Rectal smooth muscle tissue (tissue), 1 donor: ENCODE results near the gene RAB22A.

ENCODE experiments used
- H3K27ac ChIP-seq: one replicate; pipeline ENCODE4 v1.7.0; 2013; ENCODE audit warnings: low read depth, low read length, inconsistent platforms
- H3K27me3 ChIP-seq: one replicate; pipeline ENCODE4 v1.7.0; 2013; ENCODE audit warnings: low read length; ENCODE audit not compliant: control insufficient read depth, insufficient read depth
- H3K36me3 ChIP-seq: one replicate; pipeline ENCODE4 v1.7.0; 2013; ENCODE audit warnings: low read length; ENCODE audit not compliant: control insufficient read depth, insufficient read depth
- H3K4me1 ChIP-seq: one replicate; pipeline ENCODE4 v1.7.0; 2013; ENCODE audit warnings: low read length; ENCODE audit not compliant: control insufficient read depth, insufficient read depth
- H3K4me3 ChIP-seq: one replicate; pipeline ENCODE4 v1.7.0; 2013; ENCODE audit warnings: low read length
- H3K9ac ChIP-seq: one replicate; pipeline ENCODE4 v1.7.0; 2013; ENCODE audit warnings: low read length

The RAB22A gene

GRCh38 chr20:58309591-58310290 lies at the start of gene RAB22A:
TSS of gene RAB22A (plus strand) at chr20:58309715. CDS start at chr20:58309977, 262 bp downstream.
- Histone ChIP-seq H3K4me3 (peak within 1 kb of the TSS; percentile 85), H3K36me3 (no peaks in the 10 kb centered on the region), H3K27ac (peak within 1 kb of the TSS; percentile 79), H3K27me3 (no peaks in the 10 kb centered on the region), H3K4me1 (peaks cover 11% of the 10 kb centered on the region), H3K9ac (peak within 1 kb of the TSS; percentile 84)

DNA sequence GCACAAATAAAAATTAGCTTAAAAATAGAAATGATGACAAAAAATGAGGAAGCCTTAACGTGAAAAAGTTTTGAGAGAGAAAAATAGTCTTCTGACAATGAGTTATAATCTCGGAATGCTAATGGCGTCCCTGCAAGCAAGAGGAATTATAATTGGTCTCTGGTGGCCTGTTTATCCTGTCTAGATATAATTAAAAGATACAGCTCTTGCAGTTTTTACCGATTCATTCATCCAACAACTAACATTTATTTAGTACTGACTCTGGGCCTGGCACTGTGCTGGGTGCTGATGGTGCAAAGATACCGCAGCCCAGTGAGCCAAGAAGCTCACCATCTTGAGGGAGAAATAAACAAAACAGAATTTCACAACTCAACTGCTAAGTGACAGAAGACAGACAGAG lies 49.5 kb upstream of the RAB22A start:
- Histone ChIP-seq H3K4me1 (no peaks in the 10 kb centered on the region), H3K36me3 (no peaks in the 10 kb centered on the region), H3K27ac (no peak overlapping the region)

GRCh38 chr20:58261660-58262059 lies 47.9 kb upstream of the RAB22A start:
- no peak overlapping the region for H3K9ac ChIP-seq
- no peak overlapping the region for H3K4me3 ChIP-seq
- H3K36me3 ChIP-seq, result no peaks in the 10 kb centered on the region
- H3K27ac ChIP-seq, result no peak overlapping the region
- H3K4me1 ChIP-seq, result no peaks in the 10 kb centered on the region
- no peaks in the 10 kb centered on the region for H3K27me3 ChIP-seq

More for the DNA sequence above, 49.5 kb upstream of the RAB22A start:
- Histone ChIP-seq H3K4me3 (no peak overlapping the region), H3K9ac (no peak overlapping the region), H3K27me3 (no peaks in the 10 kb centered on the region)

DNA sequence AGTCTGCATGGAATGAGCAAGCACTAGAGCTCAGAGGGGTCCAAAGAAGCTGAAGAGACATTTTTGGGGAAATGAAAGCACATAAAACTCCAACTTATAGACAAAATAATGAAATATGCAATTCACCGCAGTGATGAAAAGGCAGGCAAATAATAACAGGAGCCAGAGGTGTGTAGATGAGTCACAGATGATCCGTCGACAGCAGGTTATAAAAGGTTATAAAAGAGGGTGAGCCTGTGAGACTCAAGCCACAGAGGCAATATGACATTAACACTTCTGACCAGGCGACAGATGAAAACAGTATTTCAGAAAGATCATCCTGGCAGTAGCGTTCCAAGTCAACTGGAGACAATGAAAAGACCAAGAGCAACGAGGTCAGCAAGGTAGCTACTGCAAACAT lies 45.2 kb upstream of the RAB22A start:
- peaks cover 11% of the 10 kb centered on the region for H3K36me3 ChIP-seq

GRCh38 chr20:58267389-58268215 lies 41.9 kb upstream of the RAB22A start:
- Histone ChIP-seq H3K9ac (no peak overlapping the region), H3K36me3 (peaks cover 11% of the 10 kb centered on the region), H3K4me1 (no peaks in the 10 kb centered on the region), H3K27ac (no peak overlapping the region), H3K4me3 (no peak overlapping the region), H3K27me3 (no peaks in the 10 kb centered on the region)

More for the DNA sequence above, 45.2 kb upstream of the RAB22A start:
- Histone ChIP-seq H3K4me1 (no peaks in the 10 kb centered on the region), H3K27me3 (no peaks in the 10 kb centered on the region), H3K4me3 (no peak overlapping the region), H3K27ac (no peak overlapping the region), H3K9ac (no peak overlapping the region)

DNA sequence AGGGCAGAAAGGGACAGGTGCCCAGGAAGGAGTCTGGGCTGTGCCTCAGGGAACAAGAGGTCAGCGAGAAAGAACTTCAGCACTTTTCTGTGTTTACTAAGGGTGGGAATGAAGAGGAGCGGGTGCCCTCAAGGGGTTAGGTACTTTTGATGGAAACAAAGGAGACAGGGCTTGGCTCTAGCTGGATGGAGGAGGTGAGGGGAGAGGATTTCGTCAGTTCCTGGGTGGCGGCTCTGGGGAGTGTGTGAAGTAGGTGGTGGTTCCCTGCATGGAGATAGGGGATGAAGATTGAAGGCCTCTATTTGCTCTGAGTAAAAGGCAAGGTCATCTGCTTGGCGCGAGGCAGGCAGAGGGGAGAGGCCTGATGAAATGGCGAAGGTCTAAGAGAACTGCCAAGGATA lies 41.1 kb upstream of the RAB22A start:
- Histone ChIP-seq H3K9ac (no peak overlapping the region), H3K36me3 (peaks cover 11% of the 10 kb centered on the region), H3K27me3 (no peaks in the 10 kb centered on the region), H3K27ac (no peak overlapping the region), H3K4me3 (no peak overlapping the region), H3K4me1 (no peaks in the 10 kb centered on the region)

DNA sequence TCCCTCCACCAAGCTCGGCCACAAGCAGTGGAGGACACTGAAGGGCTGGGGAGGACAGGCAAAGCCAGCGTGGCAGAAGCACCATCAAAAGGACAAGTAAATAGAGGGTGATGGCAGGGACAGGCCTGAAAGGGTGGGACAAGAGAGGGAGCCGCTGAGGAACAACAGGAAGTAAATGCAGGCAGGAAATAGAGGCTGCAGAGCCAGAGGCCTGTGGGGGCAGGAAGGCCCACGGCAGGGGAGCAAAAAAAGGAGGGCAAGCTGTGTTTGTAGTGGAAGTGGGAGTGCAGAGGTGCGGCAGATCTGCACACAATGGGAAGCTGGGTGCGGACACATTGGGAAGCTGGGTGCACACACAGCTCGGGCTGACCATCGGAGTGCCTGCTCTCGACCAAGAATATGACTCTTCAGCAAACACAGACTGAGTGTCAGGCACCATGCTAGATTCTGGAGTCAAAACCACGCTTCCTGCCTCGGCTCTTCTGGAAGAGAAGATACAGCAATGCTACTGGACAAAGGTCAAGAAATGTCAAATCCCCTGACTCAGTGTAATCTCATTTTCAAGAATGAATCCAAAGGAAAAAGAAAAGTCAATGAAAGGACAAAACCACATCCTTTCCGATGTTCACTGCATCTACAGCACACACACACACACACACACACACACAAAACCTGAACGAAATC lies 40.4 kb upstream of the RAB22A start:
- H3K4me1 ChIP-seq, result no peaks in the 10 kb centered on the region
- peaks cover 11% of the 10 kb centered on the region for H3K36me3 ChIP-seq
- H3K27me3 ChIP-seq, result no peaks in the 10 kb centered on the region
- H3K27ac ChIP-seq, result no peak overlapping the region
- no peak overlapping the region for H3K4me3 ChIP-seq
- no peak overlapping the region for H3K9ac ChIP-seq

DNA sequence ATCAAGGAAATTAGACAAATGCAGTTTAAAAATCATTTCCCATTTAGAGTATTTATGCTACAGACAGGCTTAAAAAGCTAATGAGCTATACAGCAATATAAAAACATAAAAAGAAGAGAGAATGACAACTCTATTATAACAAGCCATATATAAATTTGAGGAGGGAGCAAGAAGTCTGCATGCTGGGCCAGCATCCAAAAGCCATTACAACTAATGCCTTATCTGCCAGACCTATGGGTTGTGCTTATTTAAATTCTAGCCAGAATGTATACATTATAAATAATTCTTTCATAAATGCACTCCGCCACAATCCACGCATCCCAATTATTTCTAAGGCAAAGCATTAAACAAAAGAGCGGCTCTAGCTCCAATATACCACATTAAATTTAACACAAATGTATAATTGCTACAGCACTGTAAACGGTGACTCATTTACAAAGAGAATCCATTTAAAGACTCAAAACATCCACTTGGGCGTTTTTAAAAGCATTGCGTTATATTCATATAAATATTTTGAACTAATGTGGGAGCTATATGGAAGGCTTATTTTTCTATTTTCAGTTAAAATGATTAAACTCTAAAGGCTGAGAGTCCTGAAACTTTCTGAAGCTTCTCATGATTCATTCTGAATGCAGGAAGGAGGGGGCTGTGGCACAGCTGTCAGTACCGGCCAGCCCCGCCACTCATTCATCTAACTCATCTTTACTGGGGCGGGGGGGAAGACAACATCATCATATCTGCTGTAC lies 37.7 kb upstream of the RAB22A start:
- Histone ChIP-seq H3K4me1 (no peaks in the 10 kb centered on the region), H3K9ac (no peak overlapping the region), H3K4me3 (no peak overlapping the region), H3K27ac (no peak overlapping the region), H3K36me3 (peaks cover 11% of the 10 kb centered on the region), H3K27me3 (no peaks in the 10 kb centered on the region)

- H3K36me3 ChIP-seq, result no peaks in the 10 kb centered on the region
- no peaks in the 10 kb centered on the region for H3K4me1 ChIP-seq
- H3K27ac ChIP-seq, result no peak overlapping the region
- H3K9ac ChIP-seq, result no peak overlapping the region
- H3K4me3 ChIP-seq, result no peak overlapping the region
- H3K27me3 ChIP-seq, result no peaks in the 10 kb centered on the region
These were observed 35.1 kb upstream of the RAB22A start for GRCh38 chr20:58274384-58274783.

DNA sequence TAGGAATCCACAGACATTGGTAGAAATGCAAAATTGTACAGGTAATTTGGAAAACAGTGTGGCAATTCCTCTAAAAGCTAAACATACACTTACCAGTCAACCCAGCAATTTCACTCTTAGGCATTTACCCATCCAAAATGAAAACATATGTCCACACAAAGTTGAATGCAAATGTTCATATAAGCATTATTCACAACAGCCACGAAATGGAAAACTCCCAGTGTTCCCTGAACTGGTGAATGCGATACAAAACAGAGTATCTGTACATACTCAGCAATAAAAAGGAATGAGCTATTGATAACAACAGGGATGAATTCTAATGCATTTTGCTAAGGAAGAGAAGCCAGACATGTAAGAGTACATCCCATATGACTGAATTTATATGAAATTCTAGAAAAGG lies 32.4 kb upstream of the RAB22A start:
- Histone ChIP-seq H3K27ac (no peak overlapping the region), H3K4me3 (no peak overlapping the region), H3K36me3 (no peaks in the 10 kb centered on the region), H3K27me3 (no peaks in the 10 kb centered on the region), H3K9ac (no peak overlapping the region), H3K4me1 (no peaks in the 10 kb centered on the region)

GRCh38 chr20:58277578-58278472 lies 31.7 kb upstream of the RAB22A start:
- Histone ChIP-seq H3K4me1 (no peaks in the 10 kb centered on the region), H3K36me3 (no peaks in the 10 kb centered on the region), H3K27ac (no peak overlapping the region), H3K9ac (no peak overlapping the region), H3K4me3 (no peak overlapping the region), H3K27me3 (no peaks in the 10 kb centered on the region)
